ENCODE measurements around the gene ATP9B.
"Not testable (repeated sequence)": the region's sequence is repeated elsewhere in the genome, so short reads cannot be mapped to it uniquely, and the experiment has no call there.

Gene ATP9B

DNA sequence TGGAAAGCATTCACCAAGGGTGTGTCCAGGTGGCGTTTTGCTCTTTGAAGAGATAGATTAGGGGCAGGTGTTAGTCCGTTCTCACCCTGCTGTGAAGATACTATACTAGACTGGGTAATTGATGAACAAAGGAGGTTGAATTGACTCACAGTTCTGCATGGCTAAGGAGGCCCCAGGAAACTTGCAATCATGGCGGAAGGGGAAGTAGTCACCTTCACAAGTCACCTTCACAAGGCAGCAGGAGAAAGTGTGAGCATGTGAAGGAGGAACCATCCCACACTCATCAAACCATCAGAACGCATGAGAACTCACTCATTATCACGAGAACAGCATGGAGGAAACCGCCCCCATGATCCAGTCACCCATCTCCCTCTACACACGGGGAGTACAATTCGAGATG lies 190.8 kb downstream of the ATP9B start:
- no peak overlapping the region for H3K4me3 ChIP-seq (ENCODE audit: low read length in 2 of 2)
- no peaks in the 10 kb centered on the region for H3K9me3 ChIP-seq (ENCODE audit: control insufficient read depth in 2 of 2, low read length in 2 of 2)
- no peak overlapping the region for H3K27ac ChIP-seq (ENCODE audit: low read depth in 2 of 2, low read length in 2 of 2)
- H3K4me1 ChIP-seq (ENCODE audit: control insufficient read depth in 2 of 2, insufficient read depth in 2 of 2, low read length in 2 of 2): no peaks in the 10 kb centered on the region
- peaks cover 0 to 4% of the 10 kb centered on the region in 2 donors for H3K36me3 ChIP-seq (ENCODE audit: control insufficient read depth in 2 of 2, insufficient read depth in 2 of 2, low read length in 2 of 2)
- no peak overlapping the region for H3K9ac ChIP-seq (ENCODE audit: low read depth in 1 of 2, low read length in 2 of 2)
- no peaks in the 10 kb centered on the region for H3K27me3 ChIP-seq (ENCODE audit: control insufficient read depth in 2 of 2, insufficient read depth in 2 of 2, low read length in 2 of 2)

DNA sequence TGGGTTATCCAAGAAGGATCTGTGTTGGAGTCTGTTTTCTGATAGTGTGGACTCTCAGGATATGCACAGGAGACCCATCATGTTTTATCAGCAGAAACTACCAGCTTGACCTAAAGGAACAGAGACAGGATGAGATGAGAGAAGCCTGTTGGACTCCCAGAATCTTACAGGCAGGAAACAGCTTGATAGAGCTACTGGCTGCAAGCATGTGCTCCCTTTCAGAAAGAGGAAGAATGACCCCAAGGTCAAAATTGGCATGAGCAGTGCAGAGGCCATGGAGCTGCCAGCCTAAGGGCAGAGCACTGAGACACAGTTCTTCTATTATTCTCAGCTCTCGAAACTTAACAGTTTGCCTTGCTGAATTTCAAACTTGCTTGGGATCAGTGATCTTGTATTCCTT lies 191.3 kb downstream of the ATP9B start:
- H3K4me1 ChIP-seq (ENCODE audit: control insufficient read depth in 2 of 2, insufficient read depth in 2 of 2, low read length in 2 of 2): no peaks in the 10 kb centered on the region
- H3K27ac ChIP-seq (ENCODE audit: low read depth in 2 of 2, low read length in 2 of 2): no peak overlapping the region
- no peaks in the 10 kb centered on the region for H3K9me3 ChIP-seq (ENCODE audit: control insufficient read depth in 2 of 2, low read length in 2 of 2)
- no peaks in the 10 kb centered on the region for H3K27me3 ChIP-seq (ENCODE audit: control insufficient read depth in 2 of 2, insufficient read depth in 2 of 2, low read length in 2 of 2)
- H3K36me3 ChIP-seq (ENCODE audit: control insufficient read depth in 2 of 2, insufficient read depth in 2 of 2, low read length in 2 of 2): peaks cover 0 to 4% of the 10 kb centered on the region in 2 donors
- H3K4me3 ChIP-seq (ENCODE audit: low read length in 2 of 2): no peak overlapping the region
- H3K9ac ChIP-seq (ENCODE audit: low read depth in 1 of 2, low read length in 2 of 2): no peak overlapping the region

DNA sequence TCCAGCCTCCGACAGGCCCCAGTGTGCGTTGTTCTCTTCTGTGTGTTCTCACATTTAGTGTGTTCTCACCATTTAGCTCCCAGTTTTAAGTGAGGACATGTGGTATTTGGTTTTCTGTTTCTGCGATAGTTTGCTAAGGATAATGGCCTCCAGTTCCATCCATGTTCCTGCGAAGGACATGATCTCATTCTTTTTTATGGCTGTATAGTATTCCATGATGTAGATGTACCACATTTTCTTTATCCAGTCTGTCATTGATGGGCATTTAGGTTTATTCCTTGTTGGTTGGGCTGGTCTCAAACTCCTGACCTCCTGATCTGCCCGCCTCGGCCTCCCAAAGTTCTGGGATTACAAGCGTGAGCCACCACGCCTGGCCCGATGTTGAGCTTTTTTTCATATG lies 195.9 kb downstream of the ATP9B start:
- H3K4me3 ChIP-seq (ENCODE audit: low read length in 2 of 2); H3K36me3 ChIP-seq (ENCODE audit: control insufficient read depth in 2 of 2, insufficient read depth in 2 of 2, low read length in 2 of 2); H3K27me3 ChIP-seq (ENCODE audit: control insufficient read depth in 2 of 2, insufficient read depth in 2 of 2, low read length in 2 of 2); H3K27ac ChIP-seq (ENCODE audit: low read depth in 2 of 2, low read length in 2 of 2); H3K4me1 ChIP-seq (ENCODE audit: control insufficient read depth in 2 of 2, insufficient read depth in 2 of 2, low read length in 2 of 2); H3K9ac ChIP-seq (ENCODE audit: low read depth in 1 of 2, low read length in 2 of 2); H3K9me3 ChIP-seq (ENCODE audit: control insufficient read depth in 2 of 2, low read length in 2 of 2): not testable (repeated sequence)

DNA sequence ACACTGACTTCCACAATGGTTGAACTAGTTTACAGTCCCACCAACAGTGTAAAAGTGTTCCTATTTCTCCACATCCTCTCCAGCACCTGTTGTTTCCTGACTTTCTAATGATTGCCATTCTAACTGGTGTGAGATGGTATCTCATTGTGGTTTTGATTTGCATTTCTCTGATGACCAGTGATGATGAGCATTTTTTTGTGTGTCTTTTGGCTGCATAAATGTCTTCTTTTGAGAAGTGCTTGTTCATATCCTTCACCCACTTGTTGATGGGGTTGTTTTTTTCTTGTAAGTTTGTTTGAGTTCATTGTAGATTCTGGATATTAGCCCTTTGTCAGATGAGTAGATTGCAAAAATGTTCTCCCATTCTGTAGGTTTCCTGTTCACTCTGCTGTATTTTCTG lies 202.6 kb downstream of the ATP9B start:
- H3K4me1 ChIP-seq (ENCODE audit: control insufficient read depth in 2 of 2, insufficient read depth in 2 of 2, low read length in 2 of 2); H3K9ac ChIP-seq (ENCODE audit: low read depth in 1 of 2, low read length in 2 of 2); H3K27ac ChIP-seq (ENCODE audit: low read depth in 2 of 2, low read length in 2 of 2); H3K9me3 ChIP-seq (ENCODE audit: control insufficient read depth in 2 of 2, low read length in 2 of 2); H3K4me3 ChIP-seq (ENCODE audit: low read length in 2 of 2); H3K27me3 ChIP-seq (ENCODE audit: control insufficient read depth in 2 of 2, insufficient read depth in 2 of 2, low read length in 2 of 2): not testable (repeated sequence)
- H3K36me3 ChIP-seq (ENCODE audit: control insufficient read depth in 2 of 2, insufficient read depth in 2 of 2, low read length in 2 of 2): peaks cover 5 to 12% of the 10 kb centered on the region in 2 donors

DNA sequence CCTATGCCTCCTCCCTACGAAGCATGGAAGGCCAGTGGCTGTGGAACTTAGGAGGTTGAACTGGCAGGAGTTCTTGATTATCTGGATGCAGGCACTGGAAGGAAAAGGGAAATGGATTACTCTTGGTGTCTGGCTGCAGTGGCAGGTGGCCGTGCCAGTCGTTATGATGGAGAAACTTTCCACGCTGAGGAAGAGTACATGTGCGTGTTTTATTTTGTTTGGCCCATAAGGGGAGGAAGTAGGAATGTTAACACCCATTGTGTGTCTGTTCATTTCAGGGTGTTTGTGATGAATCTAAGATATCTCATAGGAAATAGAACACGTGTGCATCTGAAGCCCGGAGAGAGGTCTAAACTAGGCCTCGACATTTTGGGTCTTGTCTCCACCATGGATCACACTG lies 203.7 kb downstream of the ATP9B start:
- no peaks in the 10 kb centered on the region for H3K27me3 ChIP-seq (ENCODE audit: control insufficient read depth in 2 of 2, insufficient read depth in 2 of 2, low read length in 2 of 2)
- no peak overlapping the region for H3K9ac ChIP-seq (ENCODE audit: low read depth in 1 of 2, low read length in 2 of 2)
- no peak overlapping the region for H3K27ac ChIP-seq (ENCODE audit: low read depth in 2 of 2, low read length in 2 of 2)
- H3K36me3 ChIP-seq (ENCODE audit: control insufficient read depth in 2 of 2, insufficient read depth in 2 of 2, low read length in 2 of 2): peaks cover 6 to 12% of the 10 kb centered on the region in 2 donors
- no peak overlapping the region for H3K4me3 ChIP-seq (ENCODE audit: low read length in 2 of 2)
- no peaks in the 10 kb centered on the region for H3K9me3 ChIP-seq (ENCODE audit: control insufficient read depth in 2 of 2, low read length in 2 of 2)
- H3K4me1 ChIP-seq (ENCODE audit: control insufficient read depth in 2 of 2, insufficient read depth in 2 of 2, low read length in 2 of 2): no peaks in the 10 kb centered on the region

DNA sequence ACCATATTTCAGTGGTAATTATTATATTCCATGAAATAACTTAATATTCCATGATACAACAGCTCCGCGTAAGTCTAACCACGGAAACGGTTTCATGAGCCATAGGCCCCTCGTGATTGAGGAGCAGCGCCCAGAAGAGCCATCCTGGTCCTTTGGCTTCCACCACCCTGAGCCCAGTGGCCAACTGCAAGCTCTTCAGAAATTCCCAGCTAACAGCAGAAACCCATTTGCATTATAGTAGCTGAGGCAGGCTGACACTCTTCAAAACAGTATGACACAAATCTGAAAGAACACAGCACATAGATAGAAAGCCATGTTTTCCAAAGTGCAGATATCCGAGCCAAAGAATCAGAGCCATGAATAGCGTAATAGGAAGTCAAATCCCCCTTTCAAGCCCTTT lies 205.6 kb downstream of the ATP9B start:
- Histone ChIP-seq H3K36me3 (ENCODE audit: control insufficient read depth in 2 of 2, insufficient read depth in 2 of 2, low read length in 2 of 2) (peaks cover 10 to 20% of the 10 kb centered on the region in 2 donors), H3K9me3 (ENCODE audit: control insufficient read depth in 2 of 2, low read length in 2 of 2) (no peaks in the 10 kb centered on the region), H3K27ac (ENCODE audit: low read depth in 2 of 2, low read length in 2 of 2) (no peak overlapping the region), H3K4me3 (ENCODE audit: low read length in 2 of 2) (no peak overlapping the region), H3K27me3 (ENCODE audit: control insufficient read depth in 2 of 2, insufficient read depth in 2 of 2, low read length in 2 of 2) (no peaks in the 10 kb centered on the region), H3K9ac (ENCODE audit: low read depth in 1 of 2, low read length in 2 of 2) (no peak overlapping the region), H3K4me1 (ENCODE audit: control insufficient read depth in 2 of 2, insufficient read depth in 2 of 2, low read length in 2 of 2) (no peaks in the 10 kb centered on the region)

DNA sequence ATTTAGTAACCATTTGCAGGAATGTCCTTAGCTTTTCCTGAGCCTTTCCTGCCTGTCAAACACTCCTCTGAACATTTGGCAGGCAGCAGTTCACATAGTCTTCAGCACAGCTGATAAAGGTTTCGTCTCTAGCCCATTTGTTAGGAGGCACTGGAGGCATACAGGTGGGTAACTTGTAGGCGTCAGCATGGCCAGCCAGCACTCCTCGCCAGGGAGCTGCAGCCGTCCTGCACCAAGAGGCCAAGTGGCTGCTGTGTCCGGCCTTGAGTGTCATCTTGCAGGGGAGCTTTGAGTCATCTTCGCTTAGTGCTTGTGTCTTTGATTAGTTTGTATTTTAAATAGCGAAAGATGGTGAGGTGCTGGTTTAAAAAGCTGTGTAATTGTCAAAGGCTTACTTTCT lies 206.3 kb downstream of the ATP9B start:
- Histone ChIP-seq H3K4me3 (ENCODE audit: low read length in 2 of 2) (no peak overlapping the region), H3K9me3 (ENCODE audit: control insufficient read depth in 2 of 2, low read length in 2 of 2) (no peaks in the 10 kb centered on the region), H3K4me1 (ENCODE audit: control insufficient read depth in 2 of 2, insufficient read depth in 2 of 2, low read length in 2 of 2) (no peaks in the 10 kb centered on the region), H3K27me3 (ENCODE audit: control insufficient read depth in 2 of 2, insufficient read depth in 2 of 2, low read length in 2 of 2) (no peaks in the 10 kb centered on the region), H3K27ac (ENCODE audit: low read depth in 2 of 2, low read length in 2 of 2) (no peak overlapping the region), H3K36me3 (ENCODE audit: control insufficient read depth in 2 of 2, insufficient read depth in 2 of 2, low read length in 2 of 2) (peaks cover 10 to 20% of the 10 kb centered on the region in 2 donors), H3K9ac (ENCODE audit: low read depth in 1 of 2, low read length in 2 of 2) (no peak overlapping the region)

DNA sequence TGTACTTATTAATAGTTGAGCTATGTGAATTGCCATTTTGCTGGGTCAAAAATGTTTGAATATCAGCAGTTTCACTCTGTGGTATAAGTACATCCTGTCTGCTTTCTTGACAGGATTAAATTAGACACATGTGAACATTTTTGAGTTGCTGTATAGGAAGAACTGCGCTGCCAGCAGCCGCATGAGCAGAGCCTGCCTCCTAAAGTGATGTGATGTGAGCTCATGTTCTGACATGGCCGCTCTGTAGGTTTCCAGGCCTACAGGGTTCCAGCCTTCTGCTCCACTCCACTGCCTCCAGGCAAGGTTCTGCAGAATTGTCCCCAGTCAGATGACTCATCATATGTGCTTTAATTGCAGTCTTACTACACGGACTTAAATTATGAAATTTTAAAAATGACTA lies 206.8 kb downstream of the ATP9B start:
- Histone ChIP-seq H3K4me3 (ENCODE audit: low read length in 2 of 2) (no peak overlapping the region), H3K36me3 (ENCODE audit: control insufficient read depth in 2 of 2, insufficient read depth in 2 of 2, low read length in 2 of 2) (peaks cover 10 to 20% of the 10 kb centered on the region in 2 donors), H3K27ac (ENCODE audit: low read depth in 2 of 2, low read length in 2 of 2) (no peak overlapping the region), H3K4me1 (ENCODE audit: control insufficient read depth in 2 of 2, insufficient read depth in 2 of 2, low read length in 2 of 2) (no peaks in the 10 kb centered on the region), H3K9me3 (ENCODE audit: control insufficient read depth in 2 of 2, low read length in 2 of 2) (no peaks in the 10 kb centered on the region), H3K9ac (ENCODE audit: low read depth in 1 of 2, low read length in 2 of 2) (no peak overlapping the region), H3K27me3 (ENCODE audit: control insufficient read depth in 2 of 2, insufficient read depth in 2 of 2, low read length in 2 of 2) (no peaks in the 10 kb centered on the region)

DNA sequence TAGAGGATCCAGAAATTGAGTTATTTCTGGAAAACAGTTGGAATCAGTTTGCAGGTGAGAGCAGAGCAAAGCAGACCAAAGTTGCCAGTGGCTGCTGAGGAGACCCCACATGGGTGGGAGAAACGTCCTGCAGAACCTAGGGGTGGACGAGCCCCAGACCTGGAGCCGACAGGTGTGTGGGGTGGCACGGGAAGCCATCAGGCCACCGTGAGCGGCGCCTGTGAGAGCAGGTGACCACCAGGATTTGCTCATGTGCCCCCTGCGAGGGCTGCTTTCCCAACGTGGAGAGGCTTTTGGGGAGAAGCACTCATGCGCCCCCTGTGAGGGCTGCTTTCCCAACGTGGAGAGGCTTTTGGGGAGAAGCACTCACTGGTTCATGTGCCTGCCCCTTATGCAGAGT lies 209.7 kb downstream of the ATP9B start:
- no peaks in the 10 kb centered on the region for H3K4me1 ChIP-seq (ENCODE audit: control insufficient read depth in 2 of 2, insufficient read depth in 2 of 2, low read length in 2 of 2)
- no peaks in the 10 kb centered on the region for H3K27me3 ChIP-seq (ENCODE audit: control insufficient read depth in 2 of 2, insufficient read depth in 2 of 2, low read length in 2 of 2)
- no peaks in the 10 kb centered on the region for H3K9me3 ChIP-seq (ENCODE audit: control insufficient read depth in 2 of 2, low read length in 2 of 2)
- no peak overlapping the region for H3K9ac ChIP-seq (ENCODE audit: low read depth in 1 of 2, low read length in 2 of 2)
- peaks cover 6 to 13% of the 10 kb centered on the region in 2 donors for H3K36me3 ChIP-seq (ENCODE audit: control insufficient read depth in 2 of 2, insufficient read depth in 2 of 2, low read length in 2 of 2)
- H3K27ac ChIP-seq (ENCODE audit: low read depth in 2 of 2, low read length in 2 of 2): no peak overlapping the region
- no peak overlapping the region for H3K4me3 ChIP-seq (ENCODE audit: low read length in 2 of 2)

DNA sequence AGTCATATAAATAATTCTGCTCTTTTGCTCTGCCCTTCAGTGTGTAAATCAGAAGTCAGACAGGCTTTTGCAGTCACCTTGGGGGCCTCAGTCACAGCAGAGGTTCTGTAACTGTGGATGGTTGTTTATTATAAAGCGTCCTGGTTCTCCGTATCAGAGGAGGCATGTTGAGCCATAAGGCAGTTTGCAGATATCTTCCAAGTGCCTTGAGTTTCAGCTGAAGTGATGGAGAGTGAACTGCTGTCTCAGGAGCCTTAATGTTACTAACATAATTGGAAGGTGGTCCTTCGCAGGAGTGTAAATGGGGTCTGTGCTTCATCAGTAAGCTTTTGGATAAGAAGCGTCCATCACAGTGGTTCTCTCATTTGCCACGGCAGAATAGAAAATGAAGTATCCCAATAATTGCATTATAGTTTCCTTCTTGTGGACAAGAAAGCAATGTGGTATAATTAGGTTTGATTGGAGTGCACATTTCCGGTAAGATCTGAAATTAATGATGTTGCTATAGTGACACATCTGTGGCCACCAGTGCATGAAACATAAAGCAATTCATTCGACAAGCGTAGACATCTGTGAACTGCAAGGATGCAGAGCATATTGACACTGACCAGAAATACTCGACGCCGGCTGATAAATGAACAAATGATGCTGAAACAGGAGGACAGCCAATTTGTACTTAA lies 214.1 kb downstream of the ATP9B start:
- Histone ChIP-seq H3K36me3 (ENCODE audit: control insufficient read depth in 2 of 2, insufficient read depth in 2 of 2, low read length in 2 of 2) (peaks cover under 1 to 9% of the 10 kb centered on the region in 2 donors), H3K4me1 (ENCODE audit: control insufficient read depth in 2 of 2, insufficient read depth in 2 of 2, low read length in 2 of 2) (no peaks in the 10 kb centered on the region), H3K9me3 (ENCODE audit: control insufficient read depth in 2 of 2, low read length in 2 of 2) (no peaks in the 10 kb centered on the region), H3K27ac (ENCODE audit: low read depth in 2 of 2, low read length in 2 of 2) (no peak overlapping the region), H3K4me3 (ENCODE audit: low read length in 2 of 2) (no peak overlapping the region), H3K27me3 (ENCODE audit: control insufficient read depth in 2 of 2, insufficient read depth in 2 of 2, low read length in 2 of 2) (no peaks in the 10 kb centered on the region), H3K9ac (ENCODE audit: low read depth in 1 of 2, low read length in 2 of 2) (no peak overlapping the region)

DNA sequence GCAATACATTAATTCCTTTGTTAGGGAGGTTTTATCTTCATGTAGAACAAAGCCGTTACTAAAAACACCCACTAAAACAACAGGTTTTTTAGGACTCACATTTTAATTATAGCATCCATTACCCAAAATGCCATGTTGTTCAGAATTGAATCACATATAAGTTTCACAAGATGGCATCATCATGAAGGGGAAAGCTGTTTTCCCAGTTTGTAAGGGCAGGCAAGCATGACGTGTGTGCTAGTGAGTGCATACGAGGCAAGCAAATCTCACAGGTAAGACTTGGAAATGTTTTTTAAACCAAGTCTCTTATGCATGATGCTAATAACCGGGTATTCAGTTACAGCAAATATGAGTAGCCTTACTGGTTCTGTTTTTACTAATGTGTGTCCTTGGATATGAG lies 214.7 kb downstream of the ATP9B start:
- Histone ChIP-seq H3K9me3 (ENCODE audit: control insufficient read depth in 2 of 2, low read length in 2 of 2) (no peaks in the 10 kb centered on the region), H3K27me3 (ENCODE audit: control insufficient read depth in 2 of 2, insufficient read depth in 2 of 2, low read length in 2 of 2) (no peaks in the 10 kb centered on the region), H3K9ac (ENCODE audit: low read depth in 1 of 2, low read length in 2 of 2) (no peak overlapping the region), H3K36me3 (ENCODE audit: control insufficient read depth in 2 of 2, insufficient read depth in 2 of 2, low read length in 2 of 2) (peaks cover 0 to 6% of the 10 kb centered on the region in 2 donors), H3K4me1 (ENCODE audit: control insufficient read depth in 2 of 2, insufficient read depth in 2 of 2, low read length in 2 of 2) (no peaks in the 10 kb centered on the region), H3K4me3 (ENCODE audit: low read length in 2 of 2) (no peak overlapping the region), H3K27ac (ENCODE audit: low read depth in 2 of 2, low read length in 2 of 2) (no peak overlapping the region)

Measured in mucosa of rectum (tissue), 2 donors.